Activated CD4-positive, alpha-beta memory T cell treated with anti-CD3 and anti-CD28 coated beads, Interleukin-2, amount 10 ng/mL, durations not matched to agents 7 days and 5 days (primary cell): ENCODE data around the gene ABCC10. TPM values are rescaled to one million over a fixed set of nuclear protein-coding genes. Genes with fewer than 3 reads are reported as not detected.
A peak's percentile ranks its signal among the peaks of the same experiment; 100 is the strongest.
"Not testable (repeated sequence)": the region's sequence is repeated elsewhere in the genome, so short reads cannot be mapped to it uniquely, and the experiment has no call there.

ENCODE experiments used
- CTCF ChIA-PET: fragments of 350-600 bp; sonication (Branson Sonifier 250); formaldehyde crosslinking; loops from one replicate; lab custom pipeline; 2021; ENCODE audit warnings: antibody characterized with exemption, inconsistent platforms; lab: Charles Lee
- POLR2A ChIA-PET: fragments of 350-600 bp; sonication (Branson Sonifier 250); formaldehyde crosslinking; loops from one replicate; lab custom pipeline; 2021; ENCODE audit warnings: antibody characterized with exemption; lab: Charles Lee
- DNase-seq: peaks from one replicate; pipeline ENCODE4 v3.0.0-alpha.2; 2020
- H3K27ac Mint-ChIP-seq: one replicate; pipeline ENCODE4 v1.8.0; 2021; ENCODE audit warnings: mild to moderate bottlenecking, mixed read lengths
- H3K27me3 Mint-ChIP-seq: one replicate; pipeline ENCODE4 v1.8.0; 2021; ENCODE audit warnings: mixed read lengths
- H3K36me3 Mint-ChIP-seq: one replicate; pipeline ENCODE4 v1.8.0; 2021; ENCODE audit warnings: low read depth, mixed read lengths
- H3K4me1 Mint-ChIP-seq: one replicate; pipeline ENCODE4 v1.8.0; 2021; ENCODE audit warnings: mixed read lengths
- H3K4me3 Mint-ChIP-seq: one replicate; pipeline ENCODE4 v1.8.0; 2021; ENCODE audit warnings: mild to moderate bottlenecking, mixed read lengths
- H3K9me3 Mint-ChIP-seq: one replicate; pipeline ENCODE4 v1.8.0; 2021; ENCODE audit warnings: mixed read lengths
- total RNA-seq, 2 experiments: library from RNA; stranded (reverse); gene quantifications; one replicate each; pipeline ENCODE4 v1.2.3, GENCODE V29; 2021

Gene ABCC10
- total RNA-seq, 2 experiments from 2014 or later: 46.8 to 49.8 TPM

DNA sequence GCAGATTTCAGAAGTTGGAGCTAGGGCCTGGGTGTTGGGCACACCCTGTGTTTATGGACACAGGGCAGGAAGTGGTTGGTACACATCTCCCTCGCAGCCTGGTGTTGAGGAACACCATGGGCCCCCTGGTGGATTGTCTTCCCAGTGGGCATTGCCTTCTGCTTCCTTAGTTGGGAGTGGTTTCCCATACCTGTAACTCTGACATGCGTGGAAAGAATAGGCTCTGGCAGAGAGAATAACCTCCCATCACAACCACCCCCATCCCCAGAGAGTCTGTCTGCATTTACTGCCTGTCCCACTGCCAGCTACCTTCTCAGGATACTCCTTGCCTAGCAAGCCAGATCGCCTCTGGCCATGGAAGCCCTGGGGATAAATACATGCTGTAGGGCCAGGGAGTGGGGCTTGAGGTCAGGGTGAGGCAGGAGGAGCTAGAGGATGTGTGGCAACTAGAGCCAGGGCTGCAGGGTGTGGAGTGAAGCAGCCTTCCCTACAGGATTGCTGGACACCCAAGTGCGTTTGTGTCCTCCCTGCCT lies 68.1 kb downstream of the ABCC10 start:
- H3K4me1 Mint-ChIP-seq: peaks cover 23% of the 10 kb centered on the region
- peaks cover 4% of the 10 kb centered on the region for H3K36me3 Mint-ChIP-seq
- no peaks in the 10 kb centered on the region for H3K27me3 Mint-ChIP-seq
- peak; percentile 45 for DNase-seq
- no peaks in the 10 kb centered on the region for H3K9me3 Mint-ChIP-seq
- ChIA-PET POLR2A (interaction anchor here (0.8 to 2.3 kb wide), 6 partner anchors 10 to 126 kb away, joined by 3 to 10 read pairs (median 4); partner anchors contain the start of genes POLR1C, TJAP1, YIPF3 and ZNF318), CTCF (interaction anchor here (0.6 to 5.5 kb wide), 9 partner anchors 9 to 266 kb away, joined by 3 to 35 read pairs (median 4); partner anchors contain the start of genes DLK2 and DNPH1)
- peak overlapping the region; percentile 86 for H3K27ac Mint-ChIP-seq
- H3K4me3 Mint-ChIP-seq: no peak overlapping the region

DNA sequence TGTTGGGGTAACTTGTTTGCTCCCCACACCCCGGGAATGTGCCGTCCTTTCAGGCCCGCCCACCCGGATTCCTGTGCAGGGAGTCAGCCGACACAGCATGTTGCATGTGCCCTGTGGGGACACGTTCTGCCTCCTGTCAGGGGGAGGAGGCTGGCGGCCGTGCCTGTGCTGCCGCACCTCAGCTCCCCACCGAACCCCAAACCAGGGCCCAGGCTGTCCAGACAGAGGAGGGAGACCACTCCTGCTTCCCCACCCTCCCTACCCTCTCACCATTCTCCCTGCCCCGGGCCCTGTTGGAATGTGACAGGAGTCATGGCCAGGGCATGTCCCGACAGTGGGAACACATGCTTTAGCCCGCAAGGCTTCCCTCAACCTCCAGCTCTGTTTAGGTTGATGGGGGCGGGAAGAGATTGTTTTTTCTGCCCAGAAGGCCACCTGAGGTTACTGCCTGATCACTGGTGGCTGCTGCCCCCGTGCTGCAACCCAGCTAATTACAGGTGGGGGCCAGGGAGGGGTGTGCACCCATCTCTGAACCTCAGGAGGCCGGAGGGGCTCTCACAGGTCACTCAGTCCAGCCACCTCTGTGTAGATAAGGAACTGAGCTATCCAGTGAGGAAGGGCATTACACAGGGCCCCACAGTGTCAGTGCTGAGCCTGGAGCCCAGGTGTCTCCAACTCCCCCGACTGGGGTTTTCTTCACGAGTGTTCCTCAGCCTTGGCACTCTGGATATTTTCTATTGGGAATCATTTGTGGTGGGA lies 69.2 kb downstream of the ABCC10 start:
- no peak for DNase-seq
- Mint-ChIP-seq H3K4me3 (no peak overlapping the region), H3K27me3 (no peaks in the 10 kb centered on the region), H3K27ac (no peak overlapping the region), H3K4me1 (peaks cover 23% of the 10 kb centered on the region), H3K9me3 (no peaks in the 10 kb centered on the region), H3K36me3 (peaks cover 12% of the 10 kb centered on the region)
- ChIA-PET CTCF (interaction anchor here (0.8 to 5.5 kb wide), 5 partner anchors 10 to 113 kb away, joined by 3 to 35 read pairs (median 4); partner anchors contain the start of genes DLK2 and LRRC73), POLR2A (interaction anchor here (0.9 to 2.3 kb wide), 2 partner anchors 19 to 113 kb away, joined by 3 to 10 read pairs; partner anchors contain the start of gene TJAP1)

DNA sequence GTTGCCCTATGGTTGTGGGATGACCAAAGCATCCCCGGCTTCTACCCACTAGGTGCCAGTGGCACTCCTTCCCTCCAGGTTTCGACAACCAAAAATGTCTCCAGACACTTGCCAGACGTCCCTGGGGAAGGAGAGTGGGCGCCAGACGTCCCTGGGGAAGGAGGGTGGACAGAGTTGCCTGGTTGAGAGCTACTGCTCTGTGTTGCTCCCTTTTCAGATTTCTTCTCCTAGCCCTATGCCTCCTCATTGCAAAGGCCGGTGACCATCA lies 69.7 kb downstream of the ABCC10 start:
- no peak for DNase-seq
- H3K27me3 Mint-ChIP-seq: no peaks in the 10 kb centered on the region
- CTCF ChIA-PET: interaction anchor here (1.1 to 5.5 kb wide), 2 partner anchors 9 to 13 kb away, joined by 3 to 35 read pairs; partner anchors contain the start of gene LRRC73

DNA sequence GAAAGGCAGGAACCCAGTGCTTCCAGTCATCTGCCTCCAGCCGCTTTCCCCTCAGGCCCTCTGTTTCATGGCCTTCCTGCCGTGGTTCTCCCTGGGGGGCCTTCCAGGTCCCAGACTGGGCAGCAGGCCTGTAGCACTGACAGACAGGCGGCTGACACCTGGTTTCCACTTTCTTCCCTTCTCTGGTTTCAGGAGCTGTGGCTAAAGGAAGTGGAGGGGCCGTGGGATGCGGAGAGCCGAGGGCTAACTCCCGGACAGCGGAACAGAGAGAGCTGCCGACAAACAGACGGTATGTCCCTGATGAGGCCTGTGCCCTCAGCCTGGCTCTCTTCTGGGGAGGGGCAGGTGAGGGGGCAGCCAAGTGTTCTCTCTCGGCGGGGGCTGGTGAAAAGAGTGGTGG lies 70.3 kb downstream of the ABCC10 start:
- Mint-ChIP-seq H3K36me3 (peaks cover 15% of the 10 kb centered on the region), H3K27me3 (no peaks in the 10 kb centered on the region), H3K4me1 (peaks cover 23% of the 10 kb centered on the region), H3K4me3 (no peak overlapping the region), H3K27ac (no peak overlapping the region), H3K9me3 (no peaks in the 10 kb centered on the region)
- no peak for DNase-seq
- ChIA-PET POLR2A (interaction anchor here (0.6 to 0.9 kb wide), 2 partner anchors 114 to 847 kb away, joined by 3 read pairs; no protein-coding TSS in a partner anchor), CTCF (interaction anchor here (5.5 kb wide), 1 partner anchor 9 kb away, joined by 35 read pairs; no protein-coding TSS in a partner anchor)

More for the DNA sequence above, 69.7 kb downstream of the ABCC10 start:
- H3K4me3 Mint-ChIP-seq: no peak overlapping the region
- POLR2A ChIA-PET: interaction anchor here (0.9 kb wide), 1 partner anchor 113 kb away, joined by 3 read pairs; no protein-coding TSS in a partner anchor
- H3K27ac Mint-ChIP-seq: no peak overlapping the region
- no peaks in the 10 kb centered on the region for H3K9me3 Mint-ChIP-seq
- peaks cover 23% of the 10 kb centered on the region for H3K4me1 Mint-ChIP-seq
- peaks cover 15% of the 10 kb centered on the region for H3K36me3 Mint-ChIP-seq

DNA sequence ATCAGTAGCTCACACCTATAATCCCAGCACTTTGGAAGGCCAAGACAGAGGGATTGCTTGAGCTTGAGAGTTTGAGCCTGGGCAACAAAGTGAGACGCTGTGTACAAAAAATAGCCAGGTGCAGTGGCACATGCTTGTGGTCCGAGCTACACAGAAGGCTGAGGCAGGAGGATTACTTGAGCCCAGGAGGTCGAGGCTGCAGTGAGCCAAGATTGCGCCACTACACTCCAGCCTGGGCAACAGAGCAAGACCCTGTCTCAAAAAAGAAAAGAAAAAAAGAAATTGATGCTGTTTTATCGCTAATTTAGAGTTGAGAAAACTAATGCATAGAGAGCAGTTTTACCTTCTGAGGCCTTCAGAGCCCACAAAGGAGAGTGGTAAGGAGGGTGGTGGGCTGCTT lies 71.0 kb downstream of the ABCC10 start:
- H3K36me3 Mint-ChIP-seq: peaks cover 18% of the 10 kb centered on the region
- H3K27ac Mint-ChIP-seq, H3K4me3 Mint-ChIP-seq, H3K27me3 Mint-ChIP-seq, H3K9me3 Mint-ChIP-seq, DNase-seq: not testable (repeated sequence)
- CTCF ChIA-PET: interaction anchor here (0.6 to 5.5 kb wide), 2 partner anchors 8 to 17 kb away, joined by 3 to 35 read pairs; no protein-coding TSS in a partner anchor
- POLR2A ChIA-PET: interaction anchor here (0.6 kb wide), 1 partner anchor 847 kb away, joined by 3 read pairs; no protein-coding TSS in a partner anchor
- H3K4me1 Mint-ChIP-seq: peaks cover 20% of the 10 kb centered on the region

DNA sequence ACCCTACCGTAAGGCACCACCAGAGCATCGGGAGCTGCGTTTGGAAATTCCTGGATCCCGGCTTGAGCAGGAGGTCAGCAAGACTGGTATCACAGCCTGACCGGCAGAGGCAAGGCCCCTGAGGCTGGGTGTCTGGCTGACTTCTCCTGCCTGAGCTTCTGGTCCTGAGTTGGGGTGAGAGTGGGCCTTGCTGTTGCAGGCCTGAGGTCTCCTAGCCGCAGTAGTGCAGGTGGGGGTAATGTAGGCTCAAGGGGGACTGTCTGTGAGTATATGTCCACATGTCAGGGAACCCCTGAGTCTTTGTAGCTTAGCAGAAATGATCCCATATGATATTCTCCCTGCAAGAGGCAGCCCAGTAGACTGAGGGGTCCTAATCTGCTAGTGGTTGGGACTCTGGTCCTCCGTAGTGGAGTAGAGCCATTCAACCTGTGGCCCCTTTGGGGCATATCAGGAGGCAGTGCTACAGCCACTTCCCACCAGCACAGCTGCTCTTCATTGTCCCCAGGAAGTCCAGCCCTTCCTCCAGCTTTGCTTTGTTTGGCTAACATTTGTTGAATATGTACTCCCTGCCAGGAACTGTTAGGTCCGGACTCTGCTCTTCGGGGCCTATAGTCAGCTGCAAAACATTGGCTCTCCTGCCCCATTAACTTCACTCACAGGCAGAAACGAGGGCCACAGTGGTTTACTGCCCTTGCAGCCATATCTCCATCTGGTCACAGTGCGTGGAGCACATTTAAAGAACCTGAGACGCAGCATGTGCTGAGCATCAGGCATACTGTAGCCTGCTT lies 71.9 kb downstream of the ABCC10 start:
- no peak overlapping the region for H3K4me3 Mint-ChIP-seq
- no peak overlapping the region for H3K27ac Mint-ChIP-seq
- peaks cover 15% of the 10 kb centered on the region for H3K4me1 Mint-ChIP-seq
- POLR2A ChIA-PET: no interaction called here
- H3K27me3 Mint-ChIP-seq: no peaks in the 10 kb centered on the region
- no peak for DNase-seq
- CTCF ChIA-PET: interaction anchor here (0.6 kb wide), 1 partner anchor 495 kb away, joined by 3 read pairs; no protein-coding TSS in a partner anchor
- H3K9me3 Mint-ChIP-seq: no peaks in the 10 kb centered on the region
- H3K36me3 Mint-ChIP-seq: peaks cover 19% of the 10 kb centered on the region

Other genes with a start within 250 kb of the ABCC10 start
- gene CUL9, start 245.3 kb upstream of the ABCC10 start, total RNA-seq: 10 to 100 TPM; 45.0 to 45.9 TPM
- 10 to 100 TPM; 39.6 to 42.5 TPM for gene DNPH1, start 198.1 kb upstream of the ABCC10 start, total RNA-seq
- under 1 TPM; 0.30 TPM for gene TTBK1, start 184.1 kb upstream of the ABCC10 start, total RNA-seq
- not detected for gene SLC22A7, start 129.3 kb upstream of the ABCC10 start, total RNA-seq
- under 1 TPM in 1 of 2 experiments, not detected in 1; 0.88 TPM for gene CRIP3, start 118.7 kb upstream of the ABCC10 start, total RNA-seq
- gene ZNF318, start 57.9 kb upstream of the ABCC10 start, total RNA-seq: 10 to 100 TPM; 16.2 to 16.9 TPM
- under 1 TPM; 0.18 to 0.50 TPM for gene DLK2, start 28.0 kb downstream of the ABCC10 start, total RNA-seq
- 10 to 100 TPM; 34.7 to 36.6 TPM for gene TJAP1, start 50.0 kb downstream of the ABCC10 start, total RNA-seq
- under 1 TPM; 0.23 to 0.25 TPM for gene LRRC73, start 82.8 kb downstream of the ABCC10 start, total RNA-seq
- 10 to 100 TPM; 71.5 to 77.4 TPM for gene YIPF3, start 89.4 kb downstream of the ABCC10 start, total RNA-seq
- gene POLR1C, start 89.5 kb downstream of the ABCC10 start, total RNA-seq: 10 to 100 TPM; 24.1 to 24.3 TPM
- 10 to 100 TPM; 62.5 to 78.5 TPM for gene XPO5, start 148.5 kb downstream of the ABCC10 start, total RNA-seq
- 10 to 100 TPM; 74.6 to 75.5 TPM for gene POLH, start 148.6 kb downstream of the ABCC10 start, total RNA-seq
- 100 to 1,000 TPM; 107 to 112 TPM for gene GTPBP2, start 201.7 kb downstream of the ABCC10 start, total RNA-seq
- 10 to 100 TPM; 40.4 to 41.8 TPM for gene MAD2L1BP, start 208.3 kb downstream of the ABCC10 start, total RNA-seq
- not detected for gene RSPH9, start 217.5 kb downstream of the ABCC10 start, total RNA-seq